Nucleus accumbens (tissue), 56 donors: ENCODE results near the gene AATF.
"Not testable (repeated sequence)": the region's sequence is repeated elsewhere in the genome, so short reads cannot be mapped to it uniquely, and the experiment has no call there.

ENCODE experiments used
- DNase-seq, 56 donors: peaks; one replicate each; lab custom pipeline; 2025; lab: John Stamatoyannopoulos, UW

The AATF gene

DNA sequence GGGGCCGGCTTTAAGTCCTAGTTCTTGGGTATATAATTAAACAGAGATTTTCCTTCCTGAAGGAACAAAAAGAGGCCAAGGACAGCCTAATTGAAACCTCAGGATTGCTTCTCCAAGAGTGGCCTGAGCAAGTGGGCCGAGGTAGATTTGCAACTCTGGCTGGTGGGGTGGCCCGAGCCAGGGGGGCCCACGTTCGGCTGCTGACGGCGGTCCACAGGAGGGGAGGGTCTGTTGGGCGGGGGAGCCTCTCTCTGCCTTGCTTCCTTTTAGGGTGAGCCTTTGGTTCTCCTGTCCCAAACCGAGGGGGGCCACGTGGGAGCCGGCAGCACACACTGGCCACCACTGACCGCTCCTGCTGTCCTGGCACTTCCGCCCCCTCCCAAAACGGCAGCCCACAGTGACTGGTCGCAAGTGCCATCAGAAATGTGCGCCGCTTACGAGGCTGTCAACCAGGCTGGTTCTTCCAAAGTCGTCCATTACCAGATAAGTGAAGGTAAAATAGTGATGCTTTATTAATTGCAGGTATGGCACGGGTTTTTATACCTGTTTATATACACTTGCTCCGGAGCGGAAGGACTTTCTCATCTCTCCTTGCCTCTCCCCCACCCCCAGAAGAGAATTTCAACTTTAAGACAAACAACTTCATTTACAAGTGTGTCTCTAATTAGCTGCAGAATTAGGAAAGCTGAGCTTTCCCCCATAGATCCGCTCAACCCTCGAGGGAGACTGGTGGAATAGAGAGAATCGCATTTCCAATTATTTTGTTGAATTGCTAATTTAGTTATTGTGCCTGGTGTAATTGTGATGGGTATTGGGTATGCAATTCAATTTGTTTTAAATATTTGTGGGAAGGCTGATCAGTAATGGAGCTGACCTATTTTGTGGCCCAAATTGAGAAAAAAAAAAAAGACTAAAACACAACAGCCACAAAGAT is 117.8 kb downstream of the AATF start:
- no peak for DNase-seq

DNA sequence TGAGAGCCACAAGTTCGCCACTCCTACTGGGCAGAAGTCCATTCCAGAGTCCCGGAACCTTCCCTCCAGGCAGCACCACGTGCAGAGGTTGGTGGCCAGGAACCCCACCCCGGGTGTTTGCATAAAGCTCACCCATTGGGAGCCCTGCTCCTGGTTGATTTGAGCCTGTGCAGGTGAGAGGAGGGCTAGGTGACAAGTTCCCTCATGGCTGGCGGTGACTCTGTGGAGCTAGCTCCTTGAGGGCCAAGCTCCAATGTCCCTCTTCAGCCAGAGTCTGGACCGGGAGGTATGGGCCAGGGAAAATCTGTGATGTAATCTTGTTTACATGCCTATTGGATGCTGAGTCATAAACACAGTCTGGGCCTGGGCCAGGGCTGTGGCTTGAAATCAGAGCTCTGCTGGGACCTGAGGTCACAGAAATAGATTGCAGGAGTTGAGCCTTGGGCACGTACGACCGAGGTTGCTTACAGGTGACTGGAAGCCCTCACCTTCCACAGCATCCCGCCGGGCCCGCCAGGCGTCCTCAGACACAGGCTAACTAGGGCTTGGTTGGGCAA is 118.9 kb downstream of the AATF start:
- DNase-seq, result peak in 1 of 56 donors; percentile 77

DNA sequence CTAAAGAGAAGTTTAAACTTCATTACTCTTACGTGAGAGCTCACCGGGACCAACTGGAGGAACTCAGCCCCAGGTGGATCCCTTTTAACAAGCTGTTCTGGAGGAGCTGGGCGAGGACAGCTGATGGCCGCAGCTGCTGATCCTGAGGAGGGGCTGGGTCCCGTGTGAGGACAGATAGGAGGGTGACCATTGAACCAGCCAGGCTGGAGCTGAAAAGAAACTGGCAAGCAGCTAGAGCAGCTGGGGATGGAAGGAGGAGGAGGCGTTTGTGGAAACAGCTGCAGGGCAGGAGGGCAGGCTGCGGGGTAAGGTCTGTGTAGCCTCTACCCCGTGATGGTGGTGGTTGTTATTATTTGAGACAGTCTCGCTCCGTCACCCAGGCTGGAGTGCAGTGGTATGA is 119.5 kb downstream of the AATF start:
- no peak for DNase-seq

- no peak for DNase-seq
Observed at GRCh38 chr17:37069087-37069486, 120.3 kb downstream of the AATF start.

GRCh38 chr17:37073464-37073863 is 124.7 kb downstream of the AATF start:
- DNase-seq, result not testable (repeated sequence)

DNA sequence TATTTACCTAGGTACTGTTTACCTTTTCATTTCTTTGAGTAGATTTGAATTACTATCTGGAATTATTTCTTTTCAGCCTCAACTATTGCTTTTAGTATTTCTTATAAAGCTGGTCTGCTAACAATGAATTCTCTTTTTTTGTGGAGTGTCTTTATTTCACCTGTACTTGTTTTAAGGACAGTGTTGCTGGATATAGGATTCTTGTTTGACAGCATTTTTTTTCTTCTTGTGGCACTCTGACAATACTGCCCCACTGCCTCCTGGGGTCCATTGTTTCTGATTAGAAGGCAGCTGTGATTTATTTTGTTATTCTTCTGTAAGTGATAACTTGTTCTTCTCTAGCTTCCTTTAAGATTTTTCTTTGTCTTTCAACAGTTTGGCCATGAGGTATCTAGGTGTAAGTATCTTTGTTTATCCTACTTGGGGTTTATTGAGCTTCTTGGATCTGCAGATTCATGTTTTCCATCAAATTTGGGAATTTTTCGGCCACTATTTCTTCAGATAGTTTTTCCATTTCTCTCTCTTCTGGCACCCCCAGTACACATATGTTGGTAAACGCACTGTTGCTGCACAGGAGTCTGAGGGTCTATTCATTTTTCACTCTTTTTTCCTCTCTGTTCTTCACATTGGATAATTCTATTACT is 130.4 kb downstream of the AATF start:
- DNase-seq, result no peak

DNA sequence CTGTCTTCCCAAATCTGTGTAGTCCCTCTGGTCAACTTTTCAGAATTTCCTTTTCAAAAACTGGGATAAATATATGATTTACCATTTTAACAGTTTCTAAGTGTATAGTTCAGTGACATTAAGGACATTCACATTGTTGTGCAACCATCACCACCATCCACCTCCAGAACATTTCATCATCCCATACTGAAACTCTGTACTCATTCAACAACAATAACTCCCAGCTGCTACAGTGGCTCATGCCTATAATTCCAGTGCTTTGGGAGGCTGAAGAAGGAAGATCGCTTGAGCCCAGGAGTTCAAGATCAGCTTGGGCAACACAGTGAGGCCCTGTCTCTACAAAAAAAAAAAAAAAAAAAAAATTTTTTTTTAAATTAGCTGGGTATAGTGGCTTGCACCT is 131.0 kb downstream of the AATF start:
- no peak for DNase-seq

DNA sequence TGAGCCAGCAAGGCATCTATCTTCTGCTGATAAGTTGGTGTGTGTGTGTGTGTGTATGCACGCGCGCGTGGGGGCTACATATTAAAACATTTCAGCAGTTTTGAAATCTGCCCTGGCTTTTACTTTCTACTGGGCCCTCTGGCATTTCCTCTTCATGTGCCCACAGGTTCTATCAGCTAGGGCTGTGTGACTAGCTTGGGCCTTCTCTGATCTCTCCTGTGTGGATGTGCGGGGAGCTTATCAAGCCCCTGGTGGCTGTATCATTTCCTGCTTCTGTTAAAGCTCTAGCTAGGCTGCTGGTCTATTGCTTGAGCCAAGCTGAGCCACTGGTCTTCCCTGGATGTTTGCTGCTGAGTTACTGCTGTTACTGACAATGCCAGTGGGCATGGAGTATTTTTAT is 132.5 kb downstream of the AATF start:
- no peak for DNase-seq

DNA sequence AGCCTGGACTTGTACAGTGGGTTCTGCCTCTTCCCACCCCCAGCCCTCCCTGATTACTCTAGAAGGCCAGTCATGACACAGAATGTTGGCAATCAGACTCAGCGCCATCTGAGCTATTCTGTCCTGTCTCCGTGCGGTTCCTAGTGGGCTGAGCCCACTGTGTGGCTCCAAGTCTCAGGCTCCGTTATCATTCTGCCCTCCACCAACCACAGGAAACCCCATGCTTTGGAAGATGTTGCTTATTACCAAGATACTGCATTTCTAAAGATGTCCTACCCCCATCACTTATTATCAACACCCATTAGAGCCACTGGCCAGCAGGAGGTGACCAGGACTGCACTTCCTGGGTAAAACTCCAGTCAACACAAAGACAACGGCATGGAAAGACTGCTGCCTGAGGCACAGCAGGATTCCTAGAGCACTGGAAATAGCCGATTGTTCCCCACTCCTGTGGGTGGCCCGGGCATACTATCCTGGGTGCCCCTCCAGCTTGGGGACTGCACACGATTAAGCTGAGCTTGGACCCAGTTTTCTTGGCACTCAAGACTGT is 133.6 kb downstream of the AATF start:
- no peak for DNase-seq

- no peak for DNase-seq
Observed at GRCh38 chr17:37082985-37083384, 134.2 kb downstream of the AATF start.

GRCh38 chr17:37083456-37083855 is 134.7 kb downstream of the AATF start:
- no peak for DNase-seq

- no peak for DNase-seq
Observed at GRCh38 chr17:37084372-37084771, 135.6 kb downstream of the AATF start.

DNA sequence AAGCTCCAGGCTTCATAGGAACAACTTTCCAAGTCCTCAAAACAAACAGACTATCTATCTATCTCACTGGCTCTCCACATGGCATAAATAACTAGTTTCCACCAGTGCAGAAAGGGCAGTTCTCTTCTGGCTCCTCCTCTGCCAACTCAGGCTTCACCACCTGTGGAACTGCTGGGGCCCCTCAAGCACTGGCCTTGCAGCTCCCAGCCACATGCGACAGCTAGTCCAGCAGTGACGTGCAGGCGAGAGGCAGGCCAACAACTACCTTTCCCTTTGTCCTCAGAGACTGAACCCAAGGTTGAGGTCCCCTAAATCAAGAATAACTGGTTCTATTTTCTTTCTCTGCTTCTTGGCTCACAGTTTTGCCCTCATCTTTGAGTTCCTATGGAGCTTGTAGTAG is 137.6 kb downstream of the AATF start:
- no peak for DNase-seq

GRCh38 chr17:37086948-37087347 is 138.2 kb downstream of the AATF start:
- DNase-seq, result no peak

DNA sequence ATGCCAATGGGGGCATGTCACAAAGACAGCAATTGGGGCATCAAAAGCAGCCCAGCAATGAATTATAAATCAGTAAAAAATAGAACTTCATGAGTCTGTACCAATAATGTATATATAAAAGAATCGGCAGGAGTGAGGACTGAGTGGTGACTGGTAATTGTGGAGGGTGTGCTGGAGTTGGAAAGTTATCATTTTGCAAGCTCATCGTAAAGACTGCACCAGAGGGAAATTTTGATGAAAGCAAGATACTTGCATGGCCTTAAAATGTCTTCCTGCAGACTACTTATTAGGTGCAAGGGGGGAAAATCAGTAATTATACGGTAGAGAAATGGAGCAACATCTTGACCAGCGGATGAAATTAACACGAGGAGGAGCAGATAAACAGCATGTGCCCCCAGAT is 138.9 kb downstream of the AATF start:
- DNase-seq, result no peak

GRCh38 chr17:37088459-37088858 is 139.7 kb downstream of the AATF start:
- DNase-seq, result peak in 2 of 56 donors; percentile 9 to 15

- peak in 11 of 56 donors; percentile 3 to 35 (median 15) for DNase-seq
Observed at GRCh38 chr17:37088913-37089312, 140.2 kb downstream of the AATF start.

- no peak for DNase-seq
Observed at GRCh38 chr17:37089956-37090355, 141.2 kb downstream of the AATF start.

DNA sequence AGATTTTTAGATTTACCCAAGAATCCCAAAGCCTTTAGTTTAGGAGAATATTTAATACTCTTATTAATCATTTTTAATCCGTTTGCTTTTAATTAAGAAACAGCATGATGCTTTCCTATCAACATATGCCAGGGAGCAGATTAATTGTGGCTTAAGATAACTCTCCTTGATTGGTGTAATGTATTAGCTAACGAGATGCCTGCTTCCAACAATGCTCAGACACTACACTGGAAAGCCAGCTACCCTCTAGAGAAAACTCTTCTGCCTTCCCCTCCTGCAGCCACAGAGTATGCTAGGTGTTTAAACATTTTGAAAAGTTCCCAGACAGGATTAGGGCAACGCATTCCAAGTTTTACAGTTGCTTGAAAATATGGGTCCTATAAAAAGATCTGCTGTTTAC is 142.2 kb downstream of the AATF start:
- no peak for DNase-seq

DNA sequence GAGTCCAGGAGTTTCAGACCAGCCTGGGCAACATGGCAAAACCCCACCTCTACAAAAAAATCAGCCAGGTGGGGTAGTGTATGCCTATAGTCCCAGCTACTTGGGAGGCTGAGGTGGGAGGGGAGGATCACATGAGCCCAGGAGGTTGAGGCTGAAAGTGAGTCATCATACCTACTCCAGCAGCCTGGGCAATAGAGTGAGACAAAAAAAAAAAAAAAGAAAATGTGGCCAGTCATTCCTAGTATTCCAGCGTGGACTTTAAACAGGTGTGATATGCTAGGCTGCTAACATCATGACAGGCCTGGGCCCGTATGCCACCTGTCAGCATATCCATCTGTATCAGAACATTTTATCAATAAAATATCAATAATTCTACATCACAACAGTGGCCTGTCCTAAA is 143.3 kb downstream of the AATF start:
- DNase-seq, result no peak

DNA sequence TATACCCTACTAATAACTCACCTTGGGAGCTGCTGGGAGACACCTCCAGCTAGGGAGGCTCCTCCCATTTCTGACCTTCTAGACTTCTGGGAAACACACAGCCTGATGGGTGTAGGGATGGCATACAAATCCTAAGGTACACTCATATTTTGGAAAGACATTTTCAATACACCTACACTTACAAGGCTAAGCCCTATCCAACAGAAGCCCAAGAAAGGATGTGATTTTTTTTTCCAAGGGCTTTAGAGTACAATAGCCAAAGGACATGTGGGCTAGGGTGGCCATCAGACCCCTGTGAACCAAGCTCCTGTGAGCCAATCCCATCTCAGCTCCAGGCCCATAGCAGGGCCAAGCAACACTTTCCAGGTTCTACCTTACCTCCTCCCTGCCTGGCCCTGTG is 143.9 kb downstream of the AATF start:
- DNase-seq, result no peak
